ENCODE results near the gene JDP2. TPM values are rescaled to one million over a fixed set of nuclear protein-coding genes. Genes with fewer than 3 reads are reported as not detected.

Gene JDP2
- total RNA-seq, 2 donors from 2014 or later, result 15.7 to 23.1 TPM

DNA sequence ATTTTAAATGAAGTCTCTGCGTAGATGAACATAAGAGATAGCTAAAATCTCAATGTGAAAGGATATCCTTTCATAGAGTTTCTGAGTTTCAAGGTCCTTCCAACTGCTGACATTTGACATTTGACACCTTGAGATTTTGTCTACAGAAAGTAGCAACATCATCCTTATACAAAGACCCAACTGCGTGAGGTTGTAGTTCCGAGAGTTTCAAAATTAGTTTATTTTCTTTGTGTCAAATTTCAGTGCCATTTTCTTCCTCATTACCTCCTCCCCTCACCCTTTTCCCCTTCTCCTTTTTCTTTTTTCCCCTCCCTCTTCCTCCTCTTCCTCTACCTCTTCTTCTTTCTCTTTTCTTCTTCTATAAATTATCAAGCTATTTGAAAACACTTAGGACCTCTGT, 67.6 kb downstream of the JDP2 start:
- no peaks in the 10 kb centered on the region for H3K9me3 Mint-ChIP-seq
- WGBS, 2 experiments (ENCODE audit: insufficient coverage in 1 of 2, insufficient read length in 1 of 2), result 91 to 100% methylated on average over 3 of the region's 3 CpGs
- TF ChIP-seq, protein P1, sequence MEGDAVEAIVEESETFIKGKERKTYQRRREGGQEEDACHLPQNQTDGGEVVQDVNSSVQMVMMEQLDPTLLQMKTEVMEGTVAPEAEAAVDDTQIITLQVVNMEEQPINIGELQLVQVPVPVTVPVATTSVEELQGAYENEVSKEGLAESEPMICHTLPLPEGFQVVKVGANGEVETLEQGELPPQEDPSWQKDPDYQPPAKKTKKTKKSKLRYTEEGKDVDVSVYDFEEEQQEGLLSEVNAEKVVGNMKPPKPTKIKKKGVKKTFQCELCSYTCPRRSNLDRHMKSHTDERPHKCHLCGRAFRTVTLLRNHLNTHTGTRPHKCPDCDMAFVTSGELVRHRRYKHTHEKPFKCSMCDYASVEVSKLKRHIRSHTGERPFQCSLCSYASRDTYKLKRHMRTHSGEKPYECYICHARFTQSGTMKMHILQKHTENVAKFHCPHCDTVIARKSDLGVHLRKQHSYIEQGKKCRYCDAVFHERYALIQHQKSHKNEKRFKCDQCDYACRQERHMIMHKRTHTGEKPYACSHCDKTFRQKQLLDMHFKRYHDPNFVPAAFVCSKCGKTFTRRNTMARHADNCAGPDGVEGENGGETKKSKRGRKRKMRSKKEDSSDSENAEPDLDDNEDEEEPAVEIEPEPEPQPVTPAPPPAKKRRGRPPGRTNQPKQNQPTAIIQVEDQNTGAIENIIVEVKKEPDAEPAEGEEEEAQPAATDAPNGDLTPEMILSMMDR (conservative IDR thresholded peaks at IDR 0.05), result no peak
- H3K27me3 Mint-ChIP-seq (ENCODE audit: insufficient read depth), result peaks cover 5% of the 10 kb centered on the region
- Histone ChIP-seq H3K9ac (ENCODE audit: extremely low read depth, low read length, poor library complexity, severe bottlenecking) (no peak overlapping the region), H3K9me3 (ENCODE audit: control insufficient read depth, low read length) (no peaks in the 10 kb centered on the region), H3K4me1 (ENCODE audit: control insufficient read depth, insufficient read depth, low read length) (no peaks in the 10 kb centered on the region), H3K27ac (ENCODE audit: low read depth, low read length) (no peak overlapping the region), H3K27me3 (ENCODE audit: control insufficient read depth, insufficient read depth, low read length, poor library complexity, severe bottlenecking) (no peaks in the 10 kb centered on the region), H3K4me3 (ENCODE audit: low read length) (no peak overlapping the region), H3K36me3 (ENCODE audit: control insufficient read depth, insufficient read depth, low read length) (no peaks in the 10 kb centered on the region)
- H3K4me1 Mint-ChIP-seq, result no peaks in the 10 kb centered on the region
- H3K4me3 Mint-ChIP-seq, result no peak overlapping the region
- no peaks in the 10 kb centered on the region for H3K36me3 Mint-ChIP-seq (ENCODE audit: low read depth)
- DNase-seq, result no peak
- H3K27ac Mint-ChIP-seq, result no peak overlapping the region

DNA sequence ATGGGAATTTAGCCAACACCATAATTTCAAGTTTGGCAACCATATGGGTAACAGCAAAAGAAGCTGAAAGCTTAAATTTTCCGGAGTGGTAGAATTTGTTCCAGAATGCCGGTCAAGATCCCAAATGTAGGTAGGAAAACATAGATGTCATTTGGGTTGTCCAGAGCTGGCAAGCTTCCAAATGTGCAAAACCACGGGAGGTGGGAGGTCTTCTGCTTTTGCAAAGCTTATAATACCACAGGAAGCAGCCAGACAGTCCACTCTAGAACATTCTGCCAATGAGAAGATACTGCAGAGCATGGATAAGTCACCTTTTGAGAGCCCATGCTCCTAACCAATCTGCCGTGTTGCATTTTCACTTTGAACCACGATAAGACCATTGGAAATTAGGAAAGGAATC, 68.1 kb downstream of the JDP2 start:
- H3K27me3 Mint-ChIP-seq (ENCODE audit: insufficient read depth), result peaks cover 5% of the 10 kb centered on the region
- no peak overlapping the region for H3K27ac ChIP-seq (ENCODE audit: low read depth, low read length)
- H3K27me3 ChIP-seq (ENCODE audit: control insufficient read depth, insufficient read depth, low read length, poor library complexity, severe bottlenecking), result no peaks in the 10 kb centered on the region
- H3K4me1 ChIP-seq (ENCODE audit: control insufficient read depth, insufficient read depth, low read length), result no peaks in the 10 kb centered on the region
- H3K9me3 ChIP-seq (ENCODE audit: control insufficient read depth, low read length), result no peaks in the 10 kb centered on the region
- no peaks in the 10 kb centered on the region for H3K9me3 Mint-ChIP-seq
- H3K36me3 ChIP-seq (ENCODE audit: control insufficient read depth, insufficient read depth, low read length), result no peaks in the 10 kb centered on the region
- no peak overlapping the region for H3K27ac Mint-ChIP-seq
- no peak overlapping the region for H3K9ac ChIP-seq (ENCODE audit: extremely low read depth, low read length, poor library complexity, severe bottlenecking)
- WGBS, 2 experiments (ENCODE audit: insufficient coverage in 1 of 2, insufficient read length in 1 of 2), result 95 to 100% methylated on average over 4 to 5 of the region's 5 CpGs
- H3K4me1 Mint-ChIP-seq, result no peaks in the 10 kb centered on the region
- no peak overlapping the region for H3K4me3 ChIP-seq (ENCODE audit: low read length)
- DNase-seq, result no peak
- TF ChIP-seq, protein P1 (conservative IDR thresholded peaks at IDR 0.05), result no peak
- no peaks in the 10 kb centered on the region for H3K36me3 Mint-ChIP-seq (ENCODE audit: low read depth)
- H3K4me3 Mint-ChIP-seq, result no peak overlapping the region

DNA sequence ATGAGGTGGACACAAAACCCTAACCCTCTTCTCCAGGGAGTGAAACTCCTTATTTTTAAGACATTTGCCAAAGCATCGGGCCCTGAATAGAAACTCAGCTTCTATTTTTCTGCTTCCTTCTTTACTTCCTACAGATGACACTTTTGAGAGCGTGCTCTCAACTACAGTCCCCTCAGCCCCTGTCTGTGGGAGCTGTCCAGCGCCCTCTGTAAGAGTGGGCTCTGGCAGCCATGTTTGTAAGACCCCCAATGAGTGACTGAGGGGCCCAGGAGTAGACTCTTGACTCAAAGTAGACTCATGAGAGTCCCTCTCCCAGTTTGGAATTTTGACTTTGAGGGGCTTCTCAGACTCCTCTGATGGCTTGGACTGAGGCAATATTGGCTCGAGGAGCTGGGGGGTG, 68.9 kb downstream of the JDP2 start:
- DNase-seq, result no peak

More for the DNA sequence above, 68.9 kb downstream of the JDP2 start:
- H3K4me3 Mint-ChIP-seq, result no peak overlapping the region
- TF ChIP-seq, protein P1 (conservative IDR thresholded peaks at IDR 0.05), result no peak
- no peak overlapping the region for H3K27ac Mint-ChIP-seq
- no peaks in the 10 kb centered on the region for H3K9me3 ChIP-seq (ENCODE audit: control insufficient read depth, low read length)
- no peak overlapping the region for H3K4me3 ChIP-seq (ENCODE audit: low read length)
- H3K36me3 ChIP-seq (ENCODE audit: control insufficient read depth, insufficient read depth, low read length), result no peaks in the 10 kb centered on the region
- no peaks in the 10 kb centered on the region for H3K4me1 Mint-ChIP-seq
- H3K9ac ChIP-seq (ENCODE audit: extremely low read depth, low read length, poor library complexity, severe bottlenecking), result no peak overlapping the region
- H3K27me3 ChIP-seq (ENCODE audit: control insufficient read depth, insufficient read depth, low read length, poor library complexity, severe bottlenecking), result no peaks in the 10 kb centered on the region
- 92 to 100% methylated on average over 2 to 4 of the region's 4 CpGs for WGBS, 2 experiments (ENCODE audit: insufficient coverage in 1 of 2, insufficient read length in 1 of 2)
- H3K9me3 Mint-ChIP-seq, result no peaks in the 10 kb centered on the region
- H3K36me3 Mint-ChIP-seq (ENCODE audit: low read depth), result no peaks in the 10 kb centered on the region
- H3K27ac ChIP-seq (ENCODE audit: low read depth, low read length), result no peak overlapping the region
- H3K27me3 Mint-ChIP-seq (ENCODE audit: insufficient read depth), result peaks cover 5% of the 10 kb centered on the region
- no peaks in the 10 kb centered on the region for H3K4me1 ChIP-seq (ENCODE audit: control insufficient read depth, insufficient read depth, low read length)

Measured in endodermal cell (in vitro differentiated cells).